AG04450 (cell line): ENCODE measurements around the gene RGS12. TPM values are rescaled to one million over a fixed set of nuclear protein-coding genes. Genes with fewer than 3 reads are reported as not detected.

Source experiments
- CTCF ChIA-PET: fragments of 300-600, 350-600 bp; formaldehyde crosslinking; extraction: SDS; loops from one replicate; lab custom pipeline; 2022; ENCODE audit warnings: antibody characterized with exemption, inconsistent platforms; lab: Charles Lee
- POLR2A ChIA-PET: fragments of 350-600 bp; formaldehyde crosslinking; extraction: SDS; loops from one replicate; lab custom pipeline; 2021; ENCODE audit warnings: antibody characterized with exemption, inconsistent platforms; lab: Yijun Ruan, JAX
- DNase-seq: peaks from one replicate; pipeline ENCODE4 v3.0.0-alpha.2; 2011; ENCODE audit warnings: low read depth, low spot score
- H3K27ac ChIP-seq: one replicate; pipeline ENCODE4 v1.5.1; 2012; ENCODE audit warnings: low read depth, low read length, control low read depth
- H3K27me3 ChIP-seq: one replicate; pipeline ENCODE4 v1.6.0; 2012; ENCODE audit warnings: low read length; ENCODE audit not compliant: control insufficient read depth, insufficient read depth
- H3K4me3 ChIP-seq: 2 replicates; pipeline ENCODE4 v1.5.1; 2011; ENCODE audit warnings: mild to moderate bottlenecking, low read depth, low read length, control low read depth
- H3K9me3 ChIP-seq: 2 replicates; pipeline ENCODE4 v1.5.1; 2012; ENCODE audit warnings: low read length; ENCODE audit not compliant: control insufficient read depth, insufficient read depth
- CTCF ChIP-seq: IDR thresholded peaks from 2 replicates; pipeline ENCODE4 v1.5.1; 2011; ENCODE audit warnings: low read depth, low read length, control low read depth, inconsistent platforms
- polyA plus RNA-seq: library from polyadenylated mRNA; depleted of rRNA; stranded (reverse); fragments of >200 nt; gene quantifications from 2 replicates; pipeline ENCODE4 v1.2.3, GENCODE V29; 2011

RGS12 gene
- polyA plus RNA-seq, 1 experiment, result 12.5 TPM

- DNase-seq, result no peak
- POLR2A ChIA-PET, result no interaction called here
- H3K27me3 ChIP-seq, result no peaks in the 10 kb centered on the region
- peaks cover 3% of the 10 kb centered on the region; the same call in 1 of the 2 replicates for H3K9me3 ChIP-seq
- CTCF ChIA-PET, result interaction anchor here (1.2 kb wide), 1 partner anchor 215 kb away, joined by 3 read pairs; no protein-coding TSS in a partner anchor
- H3K27ac ChIP-seq, result no peak overlapping the region
- no peak for TF ChIP-seq CTCF
- H3K4me3 ChIP-seq, result no peak overlapping the region
Measured at GRCh38 chr4:3322059-3322550, 29.3 kb downstream of the RGS12 start.

- peaks cover 3% of the 10 kb centered on the region; the same call in 1 of the 2 replicates for H3K9me3 ChIP-seq
- no peak for TF ChIP-seq CTCF
- no peak for DNase-seq
- ChIA-PET POLR2A (no interaction called here), CTCF (no interaction called here)
- no peak overlapping the region for H3K4me3 ChIP-seq
- no peaks in the 10 kb centered on the region for H3K27me3 ChIP-seq
- no peak overlapping the region for H3K27ac ChIP-seq
Measured at GRCh38 chr4:3323071-3323481, 30.3 kb downstream of the RGS12 start.

- Histone ChIP-seq H3K4me3 (no peak overlapping the region), H3K27me3 (no peaks in the 10 kb centered on the region), H3K9me3 (peaks cover 3% of the 10 kb centered on the region; the same call in 1 of the 2 replicates), H3K27ac (no peak overlapping the region)
- TF ChIP-seq CTCF, result no peak
- no peak for DNase-seq
- CTCF ChIA-PET, result interaction anchor here (2.1 kb wide), 1 partner anchor 22 kb away, joined by 6 read pairs; no protein-coding TSS in a partner anchor
- POLR2A ChIA-PET, result no interaction called here
Measured at GRCh38 chr4:3324093-3324815, 31.4 kb downstream of the RGS12 start.

GRCh38 chr4:3328814-3329663 is 36.2 kb downstream of the RGS12 start:
- Histone ChIP-seq H3K27me3 (no peaks in the 10 kb centered on the region), H3K27ac (no peak overlapping the region), H3K9me3 (peaks cover under 1% of the 10 kb centered on the region; the same call in 1 of the 2 replicates), H3K4me3 (no peak overlapping the region)
- no peak for TF ChIP-seq CTCF
- DNase-seq, result no peak
- CTCF ChIA-PET, result interaction anchor here (1.3 kb wide), 1 partner anchor 17 kb away, joined by 5 read pairs; no protein-coding TSS in a partner anchor
- POLR2A ChIA-PET, result no interaction called here
